HPDE6-E6E7 (cell line): ENCODE measurements around the gene NELFCD.
"Not testable (repeated sequence)": the region's sequence is repeated elsewhere in the genome, so short reads cannot be mapped to it uniquely, and the experiment has no call there.

Source experiments
- DNase-seq: peaks from one replicate; pipeline ENCODE4 v3.0.0; 2011; ENCODE audit warnings: missing footprints; ENCODE audit errors: extremely low spot score

The NELFCD gene

DNA sequence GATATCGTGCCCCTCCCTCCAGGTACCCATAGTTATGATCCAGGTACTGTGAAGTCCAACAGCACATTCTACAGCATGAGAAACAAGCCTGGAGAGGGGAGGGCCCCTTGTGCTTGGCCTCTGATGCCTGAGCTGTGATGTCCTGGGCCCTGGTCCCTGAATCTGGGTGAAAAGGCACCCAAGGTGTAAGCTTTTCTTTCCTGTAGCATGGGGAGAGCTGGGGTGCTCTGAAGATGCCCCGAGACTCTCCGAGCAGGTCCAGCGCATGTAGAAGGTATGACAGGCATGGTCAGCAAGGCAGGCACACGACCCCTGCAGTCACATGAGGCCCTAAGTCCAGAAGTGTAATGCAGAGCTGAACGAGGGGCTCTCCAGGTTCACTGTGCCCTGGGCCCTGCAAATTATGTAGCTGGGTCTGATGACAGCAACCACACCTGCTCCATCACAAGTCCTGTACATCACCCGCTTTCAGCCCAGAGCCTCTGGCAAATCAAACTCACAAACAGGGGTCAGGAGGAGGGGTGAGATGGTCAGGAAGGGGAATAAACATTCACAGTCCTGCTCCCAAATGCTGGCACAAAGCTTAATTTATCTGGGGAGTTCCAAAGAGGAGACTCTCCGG, 27.8 kb downstream of the NELFCD start:
- no peak for DNase-seq

DNA sequence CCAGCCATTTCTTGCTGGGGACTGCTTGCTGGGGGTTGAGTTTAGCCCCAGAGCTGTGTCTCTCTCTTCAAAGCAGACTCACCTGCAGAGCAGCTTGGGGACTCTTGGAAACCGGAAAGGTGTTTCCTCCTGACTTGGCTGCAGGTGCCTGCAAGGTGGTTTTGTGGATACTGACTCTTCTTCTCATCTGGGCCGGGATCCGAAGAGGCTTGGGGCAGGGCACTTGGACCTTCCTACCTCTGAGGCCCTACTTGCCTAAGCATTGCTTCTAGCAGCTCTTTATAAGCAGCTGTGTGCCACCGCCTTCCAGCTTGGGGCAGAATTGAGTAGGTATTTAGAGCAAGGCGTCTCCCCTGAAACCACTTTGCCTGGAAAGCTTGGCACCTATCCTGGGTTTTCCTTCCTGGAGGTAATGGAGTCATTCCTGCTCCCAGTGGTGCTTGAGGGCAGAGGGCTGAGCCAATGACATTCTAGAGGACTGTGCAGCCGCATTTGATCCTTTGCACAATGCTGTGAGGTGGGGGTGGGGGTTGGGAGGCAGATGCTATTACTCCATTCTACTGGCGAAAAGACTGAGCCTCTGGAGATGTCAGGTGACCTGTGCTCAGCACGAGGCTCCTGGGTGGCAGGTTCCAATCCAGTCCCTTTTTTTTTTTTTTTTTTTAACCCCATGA, 29.4 kb downstream of the NELFCD start:
- no peak for DNase-seq

DNA sequence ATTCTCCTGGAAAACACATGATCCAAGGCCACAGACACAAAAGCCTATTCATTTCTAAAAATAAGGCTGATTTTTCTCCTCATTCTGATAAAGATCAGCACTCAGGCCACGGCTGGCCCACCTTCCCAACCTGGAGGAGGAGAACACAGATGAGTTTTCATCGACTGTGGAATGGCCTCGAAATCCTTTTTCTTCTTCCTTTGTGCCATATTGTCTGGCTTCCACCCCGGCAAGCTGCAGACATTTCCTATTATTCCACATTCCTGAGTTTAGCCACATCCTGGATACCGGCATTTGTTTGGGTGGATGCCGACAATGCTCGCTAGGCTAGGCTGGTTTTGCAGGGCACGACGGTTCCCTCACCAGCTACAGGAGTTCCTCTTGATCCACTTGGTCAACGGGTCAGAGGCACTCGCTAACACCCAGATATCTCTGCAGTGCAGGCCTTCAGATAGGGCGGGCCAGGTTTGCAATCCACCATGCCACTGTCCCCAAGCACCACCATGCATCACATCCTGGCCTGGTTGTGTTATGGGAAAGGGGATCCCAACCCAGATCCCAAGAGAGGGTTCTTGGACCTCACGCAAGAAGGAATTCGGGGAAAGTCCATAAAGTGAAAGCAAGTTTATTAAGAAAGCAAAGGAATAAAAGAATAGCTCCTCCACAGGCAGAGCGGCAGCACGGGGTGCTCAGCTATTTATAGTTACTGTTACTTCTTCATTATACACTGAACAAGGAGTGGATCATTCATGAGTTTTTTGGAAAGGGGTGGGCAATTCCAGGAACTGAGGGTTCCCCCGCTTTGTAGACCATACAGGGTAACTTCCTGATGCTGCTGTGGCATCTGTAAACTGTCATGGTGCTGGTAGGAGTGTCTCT, 30.2 kb downstream of the NELFCD start:
- peak; percentile 93 for DNase-seq

DNA sequence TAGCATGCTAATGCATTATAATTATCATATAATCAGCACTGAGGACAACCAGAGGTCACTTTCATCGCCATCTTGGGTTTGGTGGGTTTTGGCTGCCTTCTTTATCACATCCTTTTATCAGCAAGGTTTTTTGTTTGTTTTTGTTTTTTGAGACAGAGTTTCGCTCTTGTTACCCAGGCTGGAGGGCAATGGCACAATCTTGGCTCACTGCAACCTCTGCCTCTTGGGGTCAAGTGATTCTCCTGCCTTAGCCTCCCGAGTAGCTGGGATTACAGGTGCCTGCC, 30.8 kb downstream of the NELFCD start:
- DNase-seq: not testable (repeated sequence)

DNA sequence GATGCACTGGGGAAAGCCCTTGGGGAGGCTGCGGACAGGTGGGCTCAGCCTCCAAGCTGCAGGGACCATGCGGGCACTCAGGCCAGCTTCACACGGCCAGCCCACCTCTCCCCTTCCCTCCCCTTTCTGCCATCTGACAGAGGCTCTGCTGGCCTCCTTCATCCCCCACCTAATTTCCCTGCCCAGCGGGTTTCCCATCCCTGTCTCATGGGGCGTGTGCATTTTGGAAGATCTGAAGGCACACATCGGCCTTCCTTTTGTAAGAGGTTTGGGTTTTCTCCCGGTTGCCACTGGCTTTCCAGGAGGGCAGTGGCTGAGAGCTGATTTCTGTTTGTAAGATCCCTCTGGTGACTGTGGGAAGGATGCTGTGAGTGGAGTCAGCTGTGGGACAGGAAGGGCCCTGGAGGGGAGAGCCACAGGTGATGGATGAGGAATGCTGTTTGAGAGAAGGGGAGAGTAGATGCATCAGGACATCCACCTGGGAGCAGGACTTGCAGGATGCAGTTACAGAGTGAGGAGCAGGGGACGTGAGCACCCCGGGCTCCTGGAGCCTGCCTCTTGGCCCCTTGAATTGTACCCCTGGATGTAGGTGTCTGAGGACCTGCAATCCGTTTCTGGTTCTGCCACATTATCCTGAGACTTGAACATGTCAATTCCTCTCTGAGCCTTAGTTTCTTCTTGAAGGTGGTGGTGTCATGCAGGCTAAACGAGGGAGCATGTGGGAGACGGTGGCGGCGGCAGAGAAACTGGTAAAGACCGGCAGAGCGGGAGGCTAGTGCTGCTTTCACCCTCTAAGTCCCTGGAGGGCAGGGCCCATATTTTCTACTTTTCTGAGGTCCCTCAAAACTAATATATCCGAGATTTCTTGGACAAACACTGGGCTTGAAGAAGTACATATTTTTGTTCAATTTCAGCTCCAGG, 32.2 kb downstream of the NELFCD start:
- DNase-seq: no peak

DNA sequence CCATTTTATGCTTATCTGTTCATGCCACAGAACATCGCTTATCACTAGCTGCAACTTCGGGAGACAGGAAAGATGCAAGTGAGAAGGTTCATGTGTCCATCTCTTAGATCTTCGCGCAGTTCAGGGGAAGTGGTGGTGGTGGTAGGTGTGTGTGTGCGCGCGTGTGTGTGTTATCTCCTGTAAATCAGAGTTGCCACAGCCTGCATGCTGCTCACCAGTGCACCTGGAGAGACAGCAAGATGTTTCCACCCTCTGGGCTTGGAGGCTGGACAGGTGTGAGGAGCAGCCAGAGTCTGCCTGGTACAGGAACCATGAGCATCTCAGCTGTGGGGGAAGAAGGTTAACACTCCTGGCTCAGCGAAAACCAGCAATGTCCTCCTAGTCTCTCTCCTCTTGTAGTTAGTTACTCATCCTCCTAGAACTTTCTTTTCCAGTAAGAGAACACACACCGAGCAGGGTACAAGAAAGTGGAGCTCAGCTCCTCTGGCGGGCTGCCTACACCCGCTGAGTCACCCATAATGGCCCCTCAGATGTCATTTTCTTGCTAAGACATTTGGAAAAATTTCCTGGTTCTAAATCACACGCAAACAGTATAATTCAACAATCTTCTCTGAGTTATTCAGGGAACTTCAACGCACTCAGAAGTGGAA, 33.0 kb downstream of the NELFCD start:
- DNase-seq: no peak

DNA sequence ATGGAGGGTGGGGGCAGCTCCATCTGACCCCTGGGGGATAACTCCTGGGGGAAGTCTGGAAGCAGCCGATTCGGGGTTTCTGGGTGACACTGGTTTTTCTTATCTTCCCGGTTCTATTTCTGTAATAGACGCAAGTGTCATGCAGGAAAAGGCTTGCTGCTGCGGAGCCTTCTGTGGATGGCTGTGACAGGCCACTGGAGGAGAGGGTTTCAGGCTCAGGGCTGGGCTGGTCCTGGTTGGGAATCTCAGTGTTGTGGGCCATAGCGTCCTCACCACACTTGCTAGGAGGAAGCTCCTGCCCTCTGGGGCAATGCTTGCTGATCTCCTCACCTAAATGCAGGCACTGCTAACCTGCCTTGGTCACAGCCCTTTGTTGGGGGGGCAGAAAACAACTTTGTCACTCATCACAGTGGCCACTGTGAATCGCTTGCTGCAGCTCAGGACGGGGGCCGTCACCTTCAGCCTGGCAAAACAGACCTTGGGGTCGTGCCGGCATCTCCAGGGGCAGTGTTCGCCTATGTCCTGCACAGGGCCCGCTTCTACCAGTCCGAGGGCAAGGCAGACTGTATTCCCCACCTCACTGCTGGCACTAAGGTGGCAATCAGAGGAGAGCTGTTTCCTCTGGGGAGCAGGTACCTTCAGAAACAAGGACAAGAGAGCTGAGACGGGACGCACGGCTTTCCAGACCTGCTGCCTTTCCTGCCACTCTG, 33.8 kb downstream of the NELFCD start:
- DNase-seq: no peak

DNA sequence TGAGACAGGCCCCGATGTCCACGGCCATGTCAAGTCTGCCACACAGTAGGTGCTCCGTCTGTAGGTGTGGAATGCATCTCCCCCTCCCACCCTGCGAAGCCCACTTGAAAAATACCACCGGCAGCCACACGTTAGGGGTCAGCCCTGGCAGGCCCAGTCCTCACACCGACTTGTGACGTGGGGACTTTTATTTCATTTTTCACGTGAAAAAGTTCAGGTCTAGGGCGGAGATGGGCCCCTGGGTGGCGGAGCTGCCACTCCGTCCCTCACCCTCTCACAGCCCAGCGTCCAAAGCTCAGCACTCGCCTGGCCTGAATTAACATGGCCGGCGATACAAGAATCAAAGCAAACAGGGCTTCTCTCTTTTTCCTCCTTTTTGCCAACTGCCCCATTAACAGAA, 34.4 kb downstream of the NELFCD start:
- DNase-seq: no peak

DNA sequence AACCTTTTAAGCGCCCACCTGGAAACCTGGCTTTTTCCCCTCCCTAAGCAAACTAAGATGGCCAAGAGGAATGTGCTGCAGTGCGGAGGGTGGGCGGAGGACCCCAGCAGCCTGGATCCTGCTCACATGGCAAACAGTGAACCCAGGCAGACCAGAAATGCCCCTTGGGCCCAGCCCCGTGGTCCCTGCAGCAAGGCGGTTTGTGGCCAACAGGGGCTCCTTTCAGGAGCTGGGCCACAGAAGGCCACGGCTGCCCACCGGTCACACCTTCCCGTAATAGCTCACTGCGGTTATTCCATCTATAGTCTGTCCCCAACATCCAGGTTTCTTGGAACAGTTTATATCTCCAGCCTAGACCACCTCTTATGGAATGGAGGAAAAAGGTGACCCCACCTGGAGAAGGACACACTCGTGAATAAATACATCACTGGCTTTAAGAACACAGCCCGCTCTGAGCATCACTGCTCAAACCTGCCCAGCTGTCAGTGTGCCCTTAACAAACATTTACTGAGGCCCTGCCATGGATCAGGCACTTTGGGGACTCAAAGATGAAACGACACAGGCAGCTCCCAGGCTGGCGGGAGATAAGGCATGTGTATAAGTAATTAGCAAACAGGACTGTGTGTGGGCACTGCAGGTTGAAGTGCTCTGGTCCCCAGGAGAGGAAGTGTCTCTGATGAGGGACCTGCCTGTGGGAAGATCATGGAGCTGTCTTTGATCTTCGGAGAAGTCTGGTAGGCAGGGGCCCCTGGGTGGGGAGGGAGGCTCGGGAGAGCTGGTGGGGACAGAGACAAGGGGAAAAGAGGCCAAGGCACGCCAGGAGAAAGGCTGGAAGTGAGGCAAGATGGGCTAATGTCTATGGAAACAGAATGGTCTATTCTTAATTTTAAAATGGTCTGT, 35.0 kb downstream of the NELFCD start:
- DNase-seq: no peak

DNA sequence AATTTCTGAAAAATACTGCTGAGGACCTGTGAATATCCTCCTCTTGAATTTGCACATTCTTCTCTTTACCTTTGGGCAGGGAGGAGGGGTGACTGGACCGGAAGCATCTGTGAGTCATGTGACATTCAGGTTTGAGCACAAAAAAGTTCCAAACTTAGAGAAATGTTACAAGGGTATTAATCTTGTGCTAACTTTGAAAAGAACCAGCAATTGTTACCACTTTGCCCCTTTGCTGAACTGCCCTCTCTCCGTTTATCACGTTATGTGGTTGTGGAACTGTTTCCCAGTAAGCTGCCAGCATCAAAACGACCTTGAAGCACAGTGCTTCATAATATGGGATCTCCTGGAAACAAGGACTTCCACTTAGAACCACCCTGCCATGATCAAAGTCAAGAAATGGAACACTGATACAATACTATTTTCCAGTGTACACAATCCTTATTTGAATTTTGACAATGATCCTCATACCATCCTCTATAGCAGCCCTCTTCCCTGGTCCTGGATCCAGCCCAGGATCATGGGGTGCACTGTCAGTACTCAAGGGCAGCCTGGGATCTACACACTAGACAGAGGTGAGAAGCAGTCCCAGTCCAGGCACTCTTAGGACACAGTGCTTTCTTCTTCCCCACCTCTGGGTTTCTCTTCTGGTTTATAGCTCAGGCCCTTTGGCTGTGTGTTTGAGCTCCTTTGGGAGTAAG, 35.9 kb downstream of the NELFCD start:
- no peak for DNase-seq

DNA sequence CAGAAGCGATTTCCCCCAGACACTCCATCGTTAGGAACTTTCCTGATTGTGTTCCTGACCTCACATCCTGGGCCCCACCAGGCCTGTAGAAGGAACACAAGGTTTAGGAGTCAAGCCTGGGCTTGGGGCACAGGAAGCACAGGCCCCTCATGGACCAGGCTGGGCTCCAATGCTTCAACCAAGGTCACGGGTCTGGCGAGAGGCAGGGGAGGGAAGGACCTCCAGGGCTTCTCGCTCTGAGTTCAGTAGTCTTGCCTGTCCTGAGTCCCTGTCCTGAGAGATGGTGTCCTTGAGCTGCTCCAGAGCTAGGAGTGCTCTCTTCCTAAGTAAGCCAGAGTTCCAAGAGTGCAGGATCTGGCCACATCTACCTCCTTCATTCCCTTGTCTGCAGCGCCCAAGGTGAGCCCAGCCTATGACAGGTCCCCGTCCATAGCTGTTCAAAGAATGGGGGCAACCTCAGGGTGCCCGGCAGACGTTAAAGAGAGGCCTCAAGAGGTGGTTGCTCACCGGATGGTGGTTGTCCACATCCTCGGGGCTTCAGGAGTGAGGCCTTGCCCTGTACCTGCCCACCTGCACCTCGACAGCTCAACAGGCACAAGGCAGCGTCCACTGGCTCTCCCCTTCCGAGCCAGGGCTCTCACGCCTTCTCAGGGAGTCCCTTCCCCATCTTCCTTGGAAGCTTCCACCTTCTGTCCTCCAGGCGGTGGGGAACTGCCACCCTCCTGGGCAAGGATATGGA, 36.6 kb downstream of the NELFCD start:
- DNase-seq: no peak

DNA sequence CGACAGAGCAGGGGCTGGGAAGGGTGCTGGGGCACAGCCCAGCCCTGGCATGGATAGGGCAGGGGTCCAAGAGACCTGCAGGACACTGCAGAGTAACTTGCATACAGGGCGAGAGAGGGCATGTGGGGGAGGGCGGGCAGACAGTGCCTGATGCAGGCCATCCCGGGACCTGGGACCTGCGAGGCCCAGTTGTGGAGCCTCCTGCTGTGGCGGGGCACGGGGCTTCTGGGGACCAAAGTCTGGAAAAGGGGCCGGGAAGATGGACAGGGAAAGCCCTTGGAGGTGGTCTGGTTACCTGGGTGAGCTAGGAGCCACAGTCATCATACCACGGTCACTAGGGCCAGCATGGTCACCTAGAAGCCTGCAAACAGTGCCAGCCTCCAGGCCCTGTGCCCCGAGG, 37.8 kb downstream of the NELFCD start:
- no peak for DNase-seq

DNA sequence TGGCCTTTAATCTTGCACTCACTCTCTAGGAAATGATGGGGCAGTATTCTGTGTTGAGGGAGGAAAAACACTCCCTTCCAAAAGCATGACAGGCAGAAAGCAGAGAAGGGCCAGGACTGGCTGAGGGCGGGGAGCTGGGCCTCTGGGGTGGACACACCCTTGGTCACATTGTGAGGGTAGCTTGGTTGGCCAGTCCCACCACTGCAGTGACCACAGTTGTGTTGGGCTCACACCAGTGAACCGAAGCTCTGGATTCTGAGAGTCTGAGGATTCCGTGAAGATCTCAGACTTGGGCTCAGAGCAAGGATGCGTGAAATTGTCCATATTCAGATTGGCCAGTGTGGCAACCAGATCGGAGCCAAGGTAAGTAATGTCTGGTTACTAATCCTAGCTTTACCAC, 38.2 kb downstream of the NELFCD start, which contains the start of gene TUBB1:
Gene TUBB1 (plus strand): TSS at position 213 of the 400 bp plus-strand sequence. CDS start 94 bp downstream, at position 307.
- no peak for DNase-seq

DNA sequence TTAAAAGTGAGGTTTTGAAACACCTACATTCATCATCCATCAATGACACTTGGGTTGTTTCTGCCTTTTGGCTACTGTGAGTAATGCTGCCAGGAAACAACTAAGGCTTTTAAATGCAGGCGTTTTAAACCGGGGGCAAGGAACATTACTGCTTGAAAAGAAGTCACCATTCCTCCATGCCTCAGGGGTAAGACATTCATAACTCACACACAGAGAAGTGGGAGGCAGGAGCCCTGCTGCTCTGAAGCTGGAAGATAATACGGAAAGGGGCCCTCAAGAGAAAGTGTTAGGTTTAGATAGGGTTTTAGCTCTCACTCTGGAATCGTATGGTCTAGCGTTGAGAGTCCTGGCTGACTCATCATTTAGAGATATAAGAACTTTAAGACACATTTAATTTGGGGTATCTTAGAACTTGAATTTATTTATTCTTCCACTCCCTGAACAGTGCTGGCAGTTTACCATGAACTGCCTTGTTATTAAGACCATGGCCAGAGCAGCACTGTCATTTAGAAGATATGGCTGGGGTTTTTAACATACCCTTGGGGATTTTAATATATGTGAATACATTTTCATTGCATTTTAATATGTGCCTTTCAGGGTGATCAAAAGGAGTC, 40.0 kb downstream of the NELFCD start:
- DNase-seq: peak; percentile 79

DNA sequence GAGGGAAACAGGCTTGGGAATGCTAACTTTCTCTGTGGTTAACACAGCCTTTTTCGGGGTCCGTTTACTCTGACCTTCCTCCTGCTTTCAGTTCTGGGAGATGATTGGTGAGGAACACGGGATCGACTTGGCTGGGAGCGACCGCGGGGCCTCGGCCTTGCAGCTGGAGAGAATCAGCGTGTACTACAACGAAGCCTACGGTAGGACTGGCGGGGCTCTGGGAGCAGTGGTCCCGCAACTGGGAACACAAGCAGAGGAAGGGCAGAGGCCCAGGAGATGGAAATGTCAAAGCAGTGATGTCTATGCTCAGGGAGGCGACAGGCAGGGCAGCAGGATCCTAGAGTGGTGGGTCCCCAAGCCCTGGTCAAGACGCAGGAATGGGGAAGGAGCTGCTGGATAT, 41.7 kb downstream of the NELFCD start:
- DNase-seq: no peak

DNA sequence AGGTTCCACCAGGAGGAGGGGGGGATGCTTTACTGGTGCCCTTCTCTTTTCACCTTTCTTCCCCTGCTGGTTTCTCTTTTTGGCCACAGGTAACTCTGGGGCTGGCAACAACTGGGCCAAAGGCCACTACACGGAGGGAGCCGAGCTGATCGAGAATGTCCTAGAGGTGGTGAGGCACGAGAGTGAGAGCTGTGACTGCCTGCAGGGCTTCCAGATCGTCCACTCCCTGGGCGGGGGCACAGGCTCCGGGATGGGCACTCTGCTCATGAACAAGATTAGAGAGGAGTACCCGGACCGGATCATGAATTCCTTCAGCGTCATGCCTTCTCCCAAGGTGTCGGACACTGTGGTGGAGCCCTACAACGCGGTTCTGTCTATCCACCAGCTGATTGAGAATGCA, 42.6 kb downstream of the NELFCD start:
- DNase-seq: no peak

DNA sequence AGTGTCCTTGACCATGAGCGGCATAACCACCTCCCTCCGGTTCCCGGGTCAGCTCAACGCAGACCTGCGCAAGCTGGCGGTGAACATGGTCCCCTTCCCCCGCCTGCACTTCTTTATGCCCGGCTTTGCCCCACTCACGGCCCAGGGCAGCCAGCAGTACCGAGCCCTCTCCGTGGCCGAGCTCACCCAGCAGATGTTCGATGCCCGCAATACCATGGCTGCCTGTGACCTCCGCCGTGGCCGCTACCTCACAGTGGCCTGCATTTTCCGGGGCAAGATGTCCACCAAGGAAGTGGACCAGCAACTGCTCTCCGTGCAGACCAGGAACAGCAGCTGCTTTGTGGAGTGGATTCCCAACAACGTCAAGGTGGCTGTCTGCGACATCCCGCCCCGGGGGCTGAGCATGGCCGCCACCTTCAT, 43.1 kb downstream of the NELFCD start:
- DNase-seq: no peak

DNA sequence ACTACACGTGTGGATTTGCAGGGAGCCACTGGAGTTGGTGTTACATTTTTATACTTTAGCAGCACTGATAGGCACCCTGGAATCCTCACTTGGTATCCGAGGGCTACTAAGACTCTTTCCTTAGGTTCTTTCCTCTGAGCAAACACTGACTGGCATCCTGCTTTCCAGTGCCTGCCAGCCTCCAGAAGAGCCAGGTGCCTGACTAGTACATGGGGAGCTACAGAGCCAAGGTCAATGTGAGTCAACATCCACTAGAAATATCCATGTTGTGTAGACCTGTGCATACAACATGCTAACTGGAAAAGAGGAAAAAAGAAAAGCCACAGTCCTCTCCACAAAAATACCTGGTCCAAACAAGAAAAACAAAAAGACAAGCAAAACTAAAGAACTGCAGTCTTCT, 44.0 kb downstream of the NELFCD start:
- DNase-seq: no peak
